Ovary (tissue), 9 donors: ENCODE data around the gene CERS6. TPM values are rescaled to one million over a fixed set of nuclear protein-coding genes. Genes with fewer than 3 reads are reported as not detected.

ENCODE experiments used
- DNase-seq, 5 donors: peaks; one replicate each; pipeline ENCODE4 v3.0.0-alpha.2; 2019 to 2020
- H3K27ac ChIP-seq, 2 donors: fragments of 200-600 bp; one replicate each; pipeline versions ENCODE4 v1.5.1 to v1.8.0; 2019 to 2022
- H3K27me3 ChIP-seq: fragments of 200-600 bp; one replicate; pipeline ENCODE4 v1.8.0; 2022
- H3K36me3 ChIP-seq: fragments of 200-600 bp; sonication (generic); one replicate; pipeline ENCODE4 v1.5.1; 2019
- H3K4me1 ChIP-seq: one replicate; pipeline ENCODE4 v1.8.1; 2013; ENCODE audit warnings: mild to moderate bottlenecking, moderate library complexity; ENCODE audit not compliant: insufficient read depth
- H3K4me3 ChIP-seq: fragments of 200-600 bp; sonication (generic); one replicate; pipeline ENCODE4 v1.5.1; 2017
- H3K9me3 ChIP-seq, 2 donors: fragments of 200-600 bp in 1 of 2; sonication (generic) in 1 of 2; one replicate each; pipeline versions ENCODE4 v1.5.1 to v1.8.1; 2013 to 2019; ENCODE audit warnings: mild to moderate bottlenecking in 1 of 2, moderate library complexity in 1 of 2
- EP300 ChIP-seq: sonication (generic); formaldehyde crosslinking; IDR thresholded peaks from one replicate; pipeline ENCODE4 v1.6.1; 2017; ENCODE audit warnings: antibody characterized with exemption
- POLR2A ChIP-seq: fragments of 450-650 bp; IDR thresholded peaks from one replicate; pipeline ENCODE4 v1.6.1; 2017; ENCODE audit warnings: antibody characterized with exemption, mild to moderate bottlenecking, moderate library complexity
- WGBS, 3 donors: extraction: QIAGEN DNeasy Blood & Tissue Kit in 1 of 3; methylation state at CpG; one replicate each; pipeline versions ENCODE4 v1.1.5 to v1.1.7; 2013 to 2017; 5-methylcytosine and 5-hydroxymethylcytosine counted together
- intact Hi-C, 4 donors: fragments of 100-400 bp; cut with DNase I; formaldehyde crosslinking; loops; one replicate each; pipeline versions ENCODE4 v1.11.0 to v1.15.1; 2022 to 2023
- polyA plus RNA-seq, 2 donors: library from polyadenylated mRNA; stranded (reverse); fragments of 200-250 nt in 1 of 2; fragments of 350-450 nt in 1 of 2; fragmentation: Illumina TruSeq in 1 of 2; extraction: RNeasy Lipid Tissue Mini Kit (QIAGEN cat#74804) in 1 of 2; gene quantifications; one replicate each; pipeline ENCODE4 v1.2.3, GENCODE V29; 2013 to 2014
- total RNA-seq, 7 donors: library from RNA; depleted of rRNA in 2 of 7; stranded (reverse); fragments of >200 nt in 2 of 7; fragmentation: NEBNext Ultra II Directional in 3 of 7; extraction: Animal tissue kit (Norgen Biotek cat#: 25700) in 3 of 7; gene quantifications; one replicate each; pipeline versions ENCODE4 v1.1.0 to v1.2.4, GENCODE V29; 2016 to 2023
- TF ChIP-seq, protein P1 (sequence below), 3 donors: fragments of 450-650 bp in 2 of 3; fragments of 200-600 bp in 1 of 3; IDR thresholded peaks; one replicate each; pipeline versions ENCODE4 v1.5.1 to v1.8.0; 2016 to 2022; ENCODE audit warnings: antibody characterized with exemption in 3 of 3, mild to moderate bottlenecking in 1 of 3
- donor health status: DM: no; HTN: no; CAD: no; lungs with moderate emphysema.
- donor health status: DM: no; HTN: no; CAD: no.
- donor health status: Bipolar disorder and iron deficiency.
- donor health status: DM: yes; HTN: yes; CAD: no.
- donor health status: DM: no; HTN: no; CAD: no.
- donor health status: DM: yes; HTN: yes; CAD: no.

The CERS6 gene
- total and polyA plus RNA-seq, 9 donors = 11.5 to 30.8 (median 24.9) TPM

GRCh38 chr2:168545439-168546082 is 89.5 kb downstream of the CERS6 start:
- no peak overlapping the region for H3K4me3 ChIP-seq
- no peaks in the 10 kb centered on the region for H3K27me3 ChIP-seq
- no peaks in the 10 kb centered on the region for H3K4me1 ChIP-seq
- no peak overlapping the region for H3K27ac ChIP-seq
- no peak for DNase-seq
- intact Hi-C loops = no loop called here
- H3K36me3 ChIP-seq = no peaks in the 10 kb centered on the region
- TF ChIP-seq, protein P1, sequence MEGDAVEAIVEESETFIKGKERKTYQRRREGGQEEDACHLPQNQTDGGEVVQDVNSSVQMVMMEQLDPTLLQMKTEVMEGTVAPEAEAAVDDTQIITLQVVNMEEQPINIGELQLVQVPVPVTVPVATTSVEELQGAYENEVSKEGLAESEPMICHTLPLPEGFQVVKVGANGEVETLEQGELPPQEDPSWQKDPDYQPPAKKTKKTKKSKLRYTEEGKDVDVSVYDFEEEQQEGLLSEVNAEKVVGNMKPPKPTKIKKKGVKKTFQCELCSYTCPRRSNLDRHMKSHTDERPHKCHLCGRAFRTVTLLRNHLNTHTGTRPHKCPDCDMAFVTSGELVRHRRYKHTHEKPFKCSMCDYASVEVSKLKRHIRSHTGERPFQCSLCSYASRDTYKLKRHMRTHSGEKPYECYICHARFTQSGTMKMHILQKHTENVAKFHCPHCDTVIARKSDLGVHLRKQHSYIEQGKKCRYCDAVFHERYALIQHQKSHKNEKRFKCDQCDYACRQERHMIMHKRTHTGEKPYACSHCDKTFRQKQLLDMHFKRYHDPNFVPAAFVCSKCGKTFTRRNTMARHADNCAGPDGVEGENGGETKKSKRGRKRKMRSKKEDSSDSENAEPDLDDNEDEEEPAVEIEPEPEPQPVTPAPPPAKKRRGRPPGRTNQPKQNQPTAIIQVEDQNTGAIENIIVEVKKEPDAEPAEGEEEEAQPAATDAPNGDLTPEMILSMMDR (IDR thresholded peaks at IDR 0.05) = no peak
- no peak for TF ChIP-seq EP300
- no peak for TF ChIP-seq POLR2A
- WGBS, 3 donors = 80 to 86% (median 86%) methylated on average over 5 of the region's 5 CpGs
- H3K9me3 ChIP-seq = no peaks in the 10 kb centered on the region

DNA sequence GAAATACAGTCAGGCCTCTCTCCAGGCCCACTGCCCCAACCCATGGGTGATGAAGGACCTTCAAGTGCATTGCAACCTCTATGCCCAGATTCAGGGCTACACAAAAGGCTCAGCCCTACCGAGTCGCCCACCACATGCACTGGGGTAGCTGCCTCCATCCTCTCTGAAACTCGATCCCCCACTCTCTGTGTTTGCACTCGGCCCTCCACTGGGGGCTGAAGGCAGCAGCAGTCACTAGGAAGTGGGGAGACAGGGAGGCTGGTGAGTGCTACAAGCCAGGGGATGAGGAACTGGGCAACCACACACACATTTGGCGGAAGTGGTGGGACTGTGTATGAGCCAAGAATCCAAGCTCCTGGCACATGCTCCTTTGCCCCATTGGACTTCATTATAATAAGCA is 94.6 kb downstream of the CERS6 start:
- WGBS, 3 donors = 90 to 94% (median 93%) methylated on average over 5 of the region's 5 CpGs
- no peaks in the 10 kb centered on the region for H3K27me3 ChIP-seq
- no peak overlapping the region for H3K27ac ChIP-seq
- intact Hi-C loops = no loop called here
- TF ChIP-seq, protein P1 (IDR thresholded peaks at IDR 0.05) = no peak
- TF ChIP-seq EP300 (no peak), POLR2A (no peak)
- H3K4me3 ChIP-seq = no peak overlapping the region
- no peaks in the 10 kb centered on the region for H3K4me1 ChIP-seq
- H3K9me3 ChIP-seq = no peaks in the 10 kb centered on the region
- no peak for DNase-seq
- H3K36me3 ChIP-seq = no peaks in the 10 kb centered on the region

DNA sequence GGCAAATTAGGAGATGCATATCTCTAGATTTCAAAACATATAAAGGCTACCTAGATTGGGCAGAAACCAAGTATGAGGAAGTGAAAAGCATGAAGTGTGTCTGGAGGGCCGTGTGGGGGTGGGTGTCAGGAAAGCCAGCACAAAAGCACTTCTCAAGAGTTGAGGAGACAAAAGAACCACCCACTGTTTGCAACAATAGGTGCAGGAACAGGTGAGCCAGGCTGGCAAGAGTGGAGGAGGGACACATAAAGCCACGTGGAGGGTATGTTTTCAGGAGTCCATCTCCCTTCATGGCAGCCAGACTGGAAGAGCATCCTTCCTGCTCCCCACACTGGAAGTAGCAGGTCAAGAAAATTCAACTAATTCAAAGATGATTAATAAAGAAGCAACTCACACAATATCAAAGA is 96.4 kb downstream of the CERS6 start:
- no peaks in the 10 kb centered on the region for H3K27me3 ChIP-seq
- no peaks in the 10 kb centered on the region for H3K9me3 ChIP-seq
- H3K36me3 ChIP-seq = no peaks in the 10 kb centered on the region
- 83 to 90% (median 85%) methylated on average over 2 of the region's 2 CpGs for WGBS, 3 donors
- H3K4me3 ChIP-seq = no peak overlapping the region
- no peaks in the 10 kb centered on the region for H3K4me1 ChIP-seq
- intact Hi-C loops = no loop called here
- no peak for DNase-seq
- H3K27ac ChIP-seq = no peak overlapping the region
- no peak for TF ChIP-seq POLR2A
- TF ChIP-seq EP300 = no peak
- TF ChIP-seq, protein P1 (IDR thresholded peaks at IDR 0.05) = no peak

DNA sequence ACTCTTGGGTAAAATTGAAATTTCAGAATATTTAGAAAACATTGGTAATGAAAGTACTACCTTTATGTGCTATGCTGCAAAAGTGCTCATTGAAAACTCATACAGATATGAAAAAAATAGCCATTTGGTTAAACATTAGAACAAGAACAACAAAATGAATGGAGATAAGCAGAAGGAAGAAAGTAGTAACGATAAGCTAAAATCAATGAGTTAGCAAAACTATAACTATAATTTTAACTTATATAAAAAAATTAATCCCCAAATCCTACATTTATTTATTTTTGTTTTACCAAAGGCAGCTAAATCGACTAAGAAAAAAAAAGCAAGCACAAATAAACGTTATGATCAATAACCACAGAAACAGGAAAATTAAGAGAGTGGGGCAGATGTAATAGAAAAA is 99.2 kb downstream of the CERS6 start:
- WGBS, 3 donors = 88 to 95% (median 89%) methylated on average over 3 of the region's 3 CpGs
- Histone ChIP-seq H3K9me3 (no peaks in the 10 kb centered on the region), H3K4me3 (no peak overlapping the region), H3K36me3 (no peaks in the 10 kb centered on the region), H3K4me1 (no peaks in the 10 kb centered on the region), H3K27me3 (no peaks in the 10 kb centered on the region), H3K27ac (no peak overlapping the region)
- TF ChIP-seq, protein P1 (IDR thresholded peaks at IDR 0.05) = no peak
- TF ChIP-seq EP300 (no peak), POLR2A (no peak)
- intact Hi-C loops = no loop called here
- no peak for DNase-seq
